ENCODE results near the gene PARVA.

Gene PARVA

DNA sequence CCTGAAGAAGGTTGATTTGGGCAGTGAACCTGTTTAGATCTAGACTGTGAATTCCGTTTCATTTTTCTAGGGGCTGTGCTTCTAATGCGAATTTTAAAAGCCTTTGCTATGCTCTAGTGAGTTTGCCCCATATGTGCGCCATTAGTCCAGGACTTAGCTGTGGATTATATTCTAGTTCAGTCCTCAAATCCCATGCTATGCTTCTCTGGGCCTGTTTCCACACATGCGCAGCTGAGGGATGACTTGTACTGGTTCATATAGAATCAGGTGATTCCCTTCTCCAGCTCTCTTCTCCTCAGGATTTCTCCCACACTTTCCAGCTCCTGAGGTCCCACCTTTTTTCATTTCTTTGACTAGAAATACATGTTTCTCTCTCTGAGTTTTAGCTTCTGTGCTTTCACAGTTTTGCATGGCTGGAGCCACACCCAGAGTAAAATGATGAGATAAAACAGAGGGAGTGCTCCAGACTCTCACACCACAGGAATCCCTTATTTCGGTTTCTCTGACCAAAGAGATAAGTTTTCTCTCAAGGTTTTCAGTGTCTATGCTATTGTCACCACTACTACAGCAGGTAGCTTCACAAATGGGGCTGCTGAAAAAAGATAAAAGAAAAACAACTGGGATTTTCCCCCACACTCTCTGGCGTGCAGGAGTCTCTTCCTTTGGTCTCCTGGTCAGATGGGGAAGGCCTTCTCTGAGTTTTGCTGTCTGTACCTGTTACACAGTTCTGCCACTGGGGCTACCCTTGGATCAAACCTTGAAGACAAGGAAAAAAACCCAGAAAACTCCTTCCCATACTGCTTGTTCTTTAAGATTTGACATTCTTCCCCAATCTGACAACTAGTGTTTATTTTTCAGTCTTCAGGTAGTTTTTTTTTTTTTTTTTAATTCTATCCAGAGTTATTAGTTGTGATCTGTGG lies 200.6 kb downstream of the PARVA start:
- TF ChIP-seq SIN3A (IDR thresholded peaks at IDR 0.05; ENCODE audit: borderline replicate concordance, insufficient read depth, low read length) (no peak), FOXP2 (optimal IDR thresholded peaks at IDR 0.05; ENCODE audit: borderline replicate concordance, extremely low read depth, extremely low read length, insufficient read depth) (no peak), POLR2AphosphoS5 (IDR thresholded peaks at IDR 0.05; ENCODE audit: low read depth, low read length) (no peak), TAF1 (IDR thresholded peaks at IDR 0.05; ENCODE audit: borderline replicate concordance, insufficient read depth, low read length) (no peak)
- TF ChIP-seq, protein P1, sequence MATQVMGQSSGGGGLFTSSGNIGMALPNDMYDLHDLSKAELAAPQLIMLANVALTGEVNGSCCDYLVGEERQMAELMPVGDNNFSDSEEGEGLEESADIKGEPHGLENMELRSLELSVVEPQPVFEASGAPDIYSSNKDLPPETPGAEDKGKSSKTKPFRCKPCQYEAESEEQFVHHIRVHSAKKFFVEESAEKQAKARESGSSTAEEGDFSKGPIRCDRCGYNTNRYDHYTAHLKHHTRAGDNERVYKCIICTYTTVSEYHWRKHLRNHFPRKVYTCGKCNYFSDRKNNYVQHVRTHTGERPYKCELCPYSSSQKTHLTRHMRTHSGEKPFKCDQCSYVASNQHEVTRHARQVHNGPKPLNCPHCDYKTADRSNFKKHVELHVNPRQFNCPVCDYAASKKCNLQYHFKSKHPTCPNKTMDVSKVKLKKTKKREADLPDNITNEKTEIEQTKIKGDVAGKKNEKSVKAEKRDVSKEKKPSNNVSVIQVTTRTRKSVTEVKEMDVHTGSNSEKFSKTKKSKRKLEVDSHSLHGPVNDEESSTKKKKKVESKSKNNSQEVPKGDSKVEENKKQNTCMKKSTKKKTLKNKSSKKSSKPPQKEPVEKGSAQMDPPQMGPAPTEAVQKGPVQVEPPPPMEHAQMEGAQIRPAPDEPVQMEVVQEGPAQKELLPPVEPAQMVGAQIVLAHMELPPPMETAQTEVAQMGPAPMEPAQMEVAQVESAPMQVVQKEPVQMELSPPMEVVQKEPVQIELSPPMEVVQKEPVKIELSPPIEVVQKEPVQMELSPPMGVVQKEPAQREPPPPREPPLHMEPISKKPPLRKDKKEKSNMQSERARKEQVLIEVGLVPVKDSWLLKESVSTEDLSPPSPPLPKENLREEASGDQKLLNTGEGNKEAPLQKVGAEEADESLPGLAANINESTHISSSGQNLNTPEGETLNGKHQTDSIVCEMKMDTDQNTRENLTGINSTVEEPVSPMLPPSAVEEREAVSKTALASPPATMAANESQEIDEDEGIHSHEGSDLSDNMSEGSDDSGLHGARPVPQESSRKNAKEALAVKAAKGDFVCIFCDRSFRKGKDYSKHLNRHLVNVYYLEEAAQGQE (IDR thresholded peaks at IDR 0.05; ENCODE audit: insufficient read depth in 1 of 2, low read depth in 2 of 2, low read length in 2 of 2) = no peak

DNA sequence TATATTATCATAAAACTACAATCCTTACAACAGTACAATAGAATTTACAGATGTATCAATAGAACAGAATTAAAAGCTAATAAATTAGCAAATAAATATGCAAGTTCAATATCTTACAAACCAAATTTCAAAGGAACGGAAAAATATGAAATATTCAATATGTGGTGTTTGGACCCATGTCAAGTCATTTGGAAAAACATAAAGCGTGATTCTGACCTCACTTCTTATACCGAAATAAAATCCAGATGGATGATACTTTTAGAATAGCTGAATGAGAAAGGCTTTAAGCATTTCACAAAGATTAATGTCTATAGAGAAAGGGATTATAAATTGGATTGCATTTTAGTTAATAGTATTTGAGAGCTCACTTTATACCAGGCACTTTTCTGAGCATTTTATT lies 204.0 kb downstream of the PARVA start:
- no peak for TF ChIP-seq POLR2AphosphoS5 (IDR thresholded peaks at IDR 0.05; ENCODE audit: low read depth, low read length)
- TF ChIP-seq, protein P1 (IDR thresholded peaks at IDR 0.05; ENCODE audit: insufficient read depth in 1 of 2, low read depth in 2 of 2, low read length in 2 of 2) = no peak
- no peak for TF ChIP-seq TAF1 (IDR thresholded peaks at IDR 0.05; ENCODE audit: borderline replicate concordance, insufficient read depth, low read length)
- TF ChIP-seq SIN3A (IDR thresholded peaks at IDR 0.05; ENCODE audit: borderline replicate concordance, insufficient read depth, low read length) = no peak
- TF ChIP-seq FOXP2 (optimal IDR thresholded peaks at IDR 0.05; ENCODE audit: borderline replicate concordance, extremely low read depth, extremely low read length, insufficient read depth) = no peak

DNA sequence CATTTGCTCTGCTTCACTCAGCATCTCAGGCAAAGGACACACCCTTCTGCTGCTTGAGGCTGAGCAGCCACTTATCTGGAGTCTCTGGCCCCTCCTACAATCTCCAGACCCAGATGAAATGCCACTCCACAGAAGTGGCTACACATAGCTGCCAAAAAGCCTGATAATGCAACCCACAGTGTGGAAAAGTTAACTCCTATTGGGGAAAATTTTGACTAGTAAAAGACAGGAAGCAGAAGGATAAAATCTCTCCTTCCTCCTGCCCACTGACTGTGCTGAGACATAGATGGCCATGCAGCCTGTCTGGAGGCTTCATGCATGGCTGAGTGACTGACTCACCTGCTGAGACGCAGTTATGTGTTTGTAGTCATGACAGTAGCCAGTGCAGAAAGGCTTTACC lies 204.6 kb downstream of the PARVA start:
- no peak for TF ChIP-seq TAF1 (IDR thresholded peaks at IDR 0.05; ENCODE audit: borderline replicate concordance, insufficient read depth, low read length)
- no peak for TF ChIP-seq SIN3A (IDR thresholded peaks at IDR 0.05; ENCODE audit: borderline replicate concordance, insufficient read depth, low read length)
- TF ChIP-seq POLR2AphosphoS5 (IDR thresholded peaks at IDR 0.05; ENCODE audit: low read depth, low read length) = no peak
